ENCODE results near the gene GNL1.

DNA sequence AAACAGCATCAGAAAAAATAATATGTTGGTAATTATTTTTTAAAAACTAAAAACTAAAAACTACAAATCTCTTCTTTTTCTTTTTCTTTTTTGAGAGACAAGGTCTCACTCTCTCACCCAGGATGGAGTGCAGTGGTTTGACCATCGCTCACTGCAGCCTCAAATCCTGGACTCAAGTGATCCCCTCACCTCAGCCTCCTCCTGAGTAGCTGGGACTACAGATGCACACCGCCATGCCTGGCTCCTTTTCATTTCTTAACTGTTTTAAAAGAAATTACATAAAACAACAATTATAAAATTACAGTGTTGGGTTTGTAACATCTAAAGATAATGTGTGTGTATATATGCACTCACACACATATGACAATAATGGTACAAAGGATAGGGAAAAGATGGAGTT lies 42.8 kb downstream of the GNL1 start:
- TF ChIP-seq CTCF (IDR thresholded peaks at IDR 0.05; ENCODE audit: low read length) (no peak), EZH2 (IDR thresholded peaks at IDR 0.05; ENCODE audit: borderline replicate concordance, low read length) (no peak)
